Uterus (tissue), 4 donors: ENCODE results near the gene AP1S1. TPM values are rescaled to one million over a fixed set of nuclear protein-coding genes. Genes with fewer than 3 reads are reported as not detected.

Source experiments
- DNase-seq, 2 donors: peaks; one replicate each; pipeline ENCODE4 v3.0.0-alpha.2; 2019 to 2020
- H3K27ac ChIP-seq, 2 donors: fragments of 200-600 bp; sonication (generic); 1 replicate in 1 of 2; 2 replicates in 1 of 2; pipeline ENCODE4 v1.5.1; 2016 to 2018
- H3K27me3 ChIP-seq, 2 donors: fragments of 200-600 bp; sonication (generic); one replicate each; pipeline ENCODE4 v1.5.1; 2018 to 2019; ENCODE audit warnings: control low read depth in 1 of 2
- H3K36me3 ChIP-seq, 2 donors: fragments of 200-600 bp; sonication (generic); one replicate each; pipeline ENCODE4 v1.5.1; 2019; ENCODE audit warnings: control low read depth in 1 of 2
- H3K4me1 ChIP-seq, 2 donors: fragments of 200-600 bp; sonication (generic); one replicate each; pipeline ENCODE4 v1.5.1; 2018 to 2019; ENCODE audit warnings: control low read depth in 1 of 2
- H3K4me3 ChIP-seq, 2 donors: fragments of 200-600 bp; sonication (generic); 1 replicate in 1 of 2; 2 replicates in 1 of 2; pipeline ENCODE4 v1.5.1; 2018 to 2019; ENCODE audit warnings: mild to moderate bottlenecking in 1 of 2
- H3K9me3 ChIP-seq, 2 donors: fragments of 200-600 bp; sonication (generic); one replicate each; pipeline ENCODE4 v1.5.1; 2019; ENCODE audit warnings: control low read depth in 1 of 2
- POLR2A ChIP-seq, 2 donors: fragments of 450-650 bp; IDR thresholded peaks; one replicate each; pipeline ENCODE4 v1.6.1; 2016; ENCODE audit warnings: antibody characterized with exemption in 2 of 2, mild to moderate bottlenecking in 1 of 2, moderate library complexity in 1 of 2
- intact Hi-C: fragments of 100-400 bp; cut with DNase I; formaldehyde crosslinking; loops from one replicate; pipeline ENCODE4 v1.15.1; 2023; ENCODE audit warnings: low total_unique reads
- total RNA-seq, 4 donors: library from RNA; depleted of rRNA in 3 of 4; stranded (reverse); fragments of >200 nt in 3 of 4; gene quantifications; one replicate each; pipeline versions ENCODE4 v1.1.0 to v1.2.4, GENCODE V29; 2014 to 2023
- TF ChIP-seq, protein P1 (sequence below), 4 experiments: fragments of 200-600 bp in 2 of 4; fragments of 450-650 bp in 2 of 4; sonication (generic) in 2 of 4; IDR thresholded peaks; one replicate each; pipeline ENCODE4 v1.5.1; 2016 to 2019; ENCODE audit warnings: antibody characterized with exemption in 4 of 4, mild to moderate bottlenecking in 2 of 4, moderate library complexity in 1 of 4
- donor health status: DM: yes; HTN: yes; CAD: no.

AP1S1 gene
- total RNA-seq, 4 donors from 2014 or later: 9.2 to 59.6 (median 30.2) TPM

DNA sequence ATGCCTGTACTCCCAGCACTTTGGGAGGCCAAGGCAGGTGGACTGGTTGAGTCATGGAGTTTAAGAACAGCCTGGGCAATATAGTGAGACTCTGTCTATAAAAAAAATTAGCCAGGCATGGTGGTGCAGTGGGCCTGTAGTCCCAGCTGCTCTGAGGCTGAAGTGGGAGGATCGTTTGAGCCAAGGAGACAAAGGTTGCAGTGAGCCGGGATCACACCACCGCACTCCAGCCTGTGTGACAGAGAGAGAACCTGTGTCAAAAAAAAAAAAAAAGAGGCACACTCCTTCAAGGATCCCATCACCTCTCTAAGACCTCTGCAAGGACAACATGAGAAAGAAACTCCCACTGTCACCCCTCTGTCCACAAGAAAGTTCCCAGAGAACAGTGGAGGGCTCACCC lies 21.4 kb downstream of the AP1S1 start:
- Histone ChIP-seq H3K27ac (no peak overlapping the region), H3K4me1 (peaks cover 0 to 23% of the 10 kb centered on the region in 2 donors), H3K9me3 (no peaks in the 10 kb centered on the region), H3K36me3 (no peaks in the 10 kb centered on the region), H3K4me3 (no peak overlapping the region), H3K27me3 (peaks cover 29 to 83% of the 10 kb centered on the region in 2 donors)
- TF ChIP-seq POLR2A (IDR thresholded peaks at IDR 0.05): no peak
- TF ChIP-seq, protein P1, sequence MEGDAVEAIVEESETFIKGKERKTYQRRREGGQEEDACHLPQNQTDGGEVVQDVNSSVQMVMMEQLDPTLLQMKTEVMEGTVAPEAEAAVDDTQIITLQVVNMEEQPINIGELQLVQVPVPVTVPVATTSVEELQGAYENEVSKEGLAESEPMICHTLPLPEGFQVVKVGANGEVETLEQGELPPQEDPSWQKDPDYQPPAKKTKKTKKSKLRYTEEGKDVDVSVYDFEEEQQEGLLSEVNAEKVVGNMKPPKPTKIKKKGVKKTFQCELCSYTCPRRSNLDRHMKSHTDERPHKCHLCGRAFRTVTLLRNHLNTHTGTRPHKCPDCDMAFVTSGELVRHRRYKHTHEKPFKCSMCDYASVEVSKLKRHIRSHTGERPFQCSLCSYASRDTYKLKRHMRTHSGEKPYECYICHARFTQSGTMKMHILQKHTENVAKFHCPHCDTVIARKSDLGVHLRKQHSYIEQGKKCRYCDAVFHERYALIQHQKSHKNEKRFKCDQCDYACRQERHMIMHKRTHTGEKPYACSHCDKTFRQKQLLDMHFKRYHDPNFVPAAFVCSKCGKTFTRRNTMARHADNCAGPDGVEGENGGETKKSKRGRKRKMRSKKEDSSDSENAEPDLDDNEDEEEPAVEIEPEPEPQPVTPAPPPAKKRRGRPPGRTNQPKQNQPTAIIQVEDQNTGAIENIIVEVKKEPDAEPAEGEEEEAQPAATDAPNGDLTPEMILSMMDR (IDR thresholded peaks at IDR 0.05): no peak
- no peak for DNase-seq
- intact Hi-C loops: no loop called here

- no peak overlapping the region for H3K27ac ChIP-seq
- no peak overlapping the region for H3K4me3 ChIP-seq
- TF ChIP-seq POLR2A (IDR thresholded peaks at IDR 0.05): no peak
- TF ChIP-seq, protein P1 (IDR thresholded peaks at IDR 0.05): no peak
- H3K27me3 ChIP-seq: peaks cover 25 to 74% of the 10 kb centered on the region in 2 donors
- peaks cover 0 to 17% of the 10 kb centered on the region in 2 donors for H3K4me1 ChIP-seq
- intact Hi-C loops: no loop called here
- H3K9me3 ChIP-seq: no peaks in the 10 kb centered on the region
- DNase-seq: no peak
- H3K36me3 ChIP-seq: no peaks in the 10 kb centered on the region
Observed at GRCh38 chr7:101177644-101178043, 23.4 kb downstream of the AP1S1 start.

DNA sequence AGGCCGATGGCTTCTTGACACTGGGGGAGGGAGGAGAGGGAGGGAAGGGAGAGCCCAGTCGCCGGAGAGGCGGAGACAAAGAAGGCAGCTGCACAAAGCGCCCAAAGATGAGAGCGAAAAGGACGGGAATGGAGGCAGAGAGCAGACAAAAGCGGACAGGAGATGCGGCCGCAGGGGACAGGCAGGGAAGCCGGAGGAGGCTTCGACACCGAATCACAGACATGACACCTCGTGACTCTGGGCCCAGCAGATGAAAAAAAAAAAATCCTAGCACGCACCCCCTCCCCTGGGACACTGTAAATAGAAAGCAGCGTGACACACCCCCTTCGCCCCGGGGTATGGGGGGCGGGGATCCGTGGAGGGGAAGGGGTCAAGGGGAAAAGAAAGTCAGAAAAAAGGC lies 24.8 kb downstream of the AP1S1 start:
- Histone ChIP-seq H3K36me3 (no peaks in the 10 kb centered on the region), H3K27me3 (peaks cover 12 to 59% of the 10 kb centered on the region in 2 donors), H3K27ac (no peak overlapping the region), H3K9me3 (no peaks in the 10 kb centered on the region), H3K4me3 (no peak overlapping the region), H3K4me1 (peaks cover 0 to 6% of the 10 kb centered on the region in 2 donors)
- TF ChIP-seq, protein P1 (IDR thresholded peaks at IDR 0.05): no peak
- no peak for TF ChIP-seq POLR2A (IDR thresholded peaks at IDR 0.05)
- intact Hi-C loops: no loop called here
- no peak for DNase-seq

DNA sequence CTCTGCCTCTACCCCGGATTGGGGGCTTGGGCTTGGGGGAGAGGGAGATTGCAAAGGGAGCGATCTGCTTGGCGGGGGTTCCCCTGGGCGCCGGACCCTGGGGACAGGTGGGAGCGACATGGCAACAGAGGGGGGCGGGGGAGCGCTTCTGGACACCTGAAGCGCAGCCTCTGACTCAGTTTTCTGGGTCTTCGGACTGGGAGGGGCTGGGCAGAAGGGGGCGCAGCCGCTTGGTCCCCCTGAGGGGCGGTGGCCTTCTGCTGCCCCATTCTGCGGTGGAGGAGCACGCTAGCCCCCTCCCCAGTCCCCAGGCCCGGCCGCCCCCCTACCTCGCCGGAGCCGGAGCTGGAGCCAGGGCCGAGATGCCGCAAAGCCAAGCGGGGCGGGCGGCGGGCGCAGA lies 25.4 kb downstream of the AP1S1 start:
- H3K27me3 ChIP-seq: peaks cover 6 to 53% of the 10 kb centered on the region in 2 donors
- H3K36me3 ChIP-seq: no peaks in the 10 kb centered on the region
- H3K27ac ChIP-seq: no peak overlapping the region
- intact Hi-C loops: no loop called here
- DNase-seq: no peak
- peaks cover 0 to 6% of the 10 kb centered on the region in 2 donors for H3K4me1 ChIP-seq
- TF ChIP-seq POLR2A (IDR thresholded peaks at IDR 0.05): no peak
- TF ChIP-seq, protein P1 (IDR thresholded peaks at IDR 0.05): no peak
- no peak overlapping the region for H3K4me3 ChIP-seq
- no peaks in the 10 kb centered on the region for H3K9me3 ChIP-seq

GRCh38 chr7:101180130-101180755 lies 26.0 kb downstream of the AP1S1 start, which contains the start of gene NAT16:
Gene NAT16 (minus strand): TSS chr7:101180293. CDS start chr7:101174807, 5,486 bp downstream.
- no peak for DNase-seq
- TF ChIP-seq, protein P1 (IDR thresholded peaks at IDR 0.05): no peak
- TF ChIP-seq POLR2A (IDR thresholded peaks at IDR 0.05): no peak
- intact Hi-C loops: no loop called here
- Histone ChIP-seq H3K4me3 (no peak within 1 kb of the TSS), H3K4me1 (peaks cover 0 to 6% of the 10 kb centered on the region in 2 donors), H3K9me3 (no peaks in the 10 kb centered on the region), H3K27ac (no peak within 1 kb of the TSS), H3K36me3 (no peaks in the 10 kb centered on the region), H3K27me3 (peaks cover 5 to 48% of the 10 kb centered on the region in 2 donors)
